A549 (cell line): ENCODE data around the gene PCSK5.

Experiments used
- CTCF ChIP-seq: fragments of >200 bp; sonication (Bioruptor Twin); formaldehyde crosslinking; IDR thresholded peaks from 3 replicates; pipeline ENCODE4 v1.5.1; 2016
- EHMT2 ChIP-seq: fragments of 200-600 bp; sonication (generic); IDR thresholded peaks from 2 replicates; pipeline ENCODE4 v1.6.1; 2016; ENCODE audit warnings: antibody characterized with exemption, low read depth, mild to moderate bottlenecking, moderate library complexity
- HOXB5 ChIP-seq: fragments of 250-450 bp; sonication (Bioruptor Pico); IDR thresholded peaks from 2 replicates; pipeline ENCODE4 v1.5.0; 2020; ENCODE audit warnings: mild to moderate bottlenecking, moderate library complexity
- MAX ChIP-seq: IDR thresholded peaks from 2 replicates; pipeline ENCODE4 v1.6.1; 2012
- MYC ChIP-seq: IDR thresholded peaks from 2 replicates; pipeline ENCODE4 v1.6.1; 2012; ENCODE audit warnings: mild to moderate bottlenecking, inconsistent platforms, low read length, improper control_type of control experiment, borderline replicate concordance
- NPAS2 ChIP-seq: fragments of 250-450 bp; sonication (Bioruptor Pico); IDR thresholded peaks from 2 replicates; pipeline ENCODE4 v1.8.0; 2022; ENCODE audit warnings: mild to moderate bottlenecking, moderate library complexity, borderline replicate concordance
- PBX3 ChIP-seq: IDR thresholded peaks from 2 replicates; pipeline ENCODE4 v1.6.1; 2012
- REST ChIP-seq: fragments of 200-600 bp; sonication (generic); IDR thresholded peaks from 2 replicates; pipeline ENCODE4 v1.6.1; 2016; ENCODE audit warnings: antibody characterized with exemption, mild to moderate bottlenecking, moderate library complexity
- RFX5 ChIP-seq: fragments of 450-650 bp; IDR thresholded peaks from 2 replicates; pipeline ENCODE4 v1.7.1; 2014; ENCODE audit warnings: antibody characterized with exemption, mild to moderate bottlenecking, moderate library complexity
- TP53 ChIP-seq: fragments of 250-450 bp; sonication (Bioruptor Pico); IDR thresholded peaks from 2 replicates; pipeline ENCODE4 v1.5.0; 2021; ENCODE audit warnings: mild to moderate bottlenecking, moderate library complexity

GRCh38 chr9:76297721-76298239 lies 407.3 kb downstream of the PCSK5 start:
- TF ChIP-seq RFX5 (no peak), CTCF (no peak), NPAS2 (no peak), MAX (no peak), TP53 (no peak), PBX3 (no peak), MYC (no peak), REST (no peak), HOXB5 (no peak), EHMT2 (no peak)
